Stimulated activated CD4-positive, alpha-beta T cell treated with anti-CD3 and anti-CD28 coated beads, Interleukin-15, amount 100 ng/mL, for 48 hours (primary cell): Measurements from ENCODE around the gene MYO7A.

Source experiments
- DNase-seq, 2 donors: peaks; one replicate each; pipeline ENCODE4 v3.0.0-alpha.2; 2020; ENCODE audit warnings: low read depth in 2 of 2

The MYO7A gene

DNA sequence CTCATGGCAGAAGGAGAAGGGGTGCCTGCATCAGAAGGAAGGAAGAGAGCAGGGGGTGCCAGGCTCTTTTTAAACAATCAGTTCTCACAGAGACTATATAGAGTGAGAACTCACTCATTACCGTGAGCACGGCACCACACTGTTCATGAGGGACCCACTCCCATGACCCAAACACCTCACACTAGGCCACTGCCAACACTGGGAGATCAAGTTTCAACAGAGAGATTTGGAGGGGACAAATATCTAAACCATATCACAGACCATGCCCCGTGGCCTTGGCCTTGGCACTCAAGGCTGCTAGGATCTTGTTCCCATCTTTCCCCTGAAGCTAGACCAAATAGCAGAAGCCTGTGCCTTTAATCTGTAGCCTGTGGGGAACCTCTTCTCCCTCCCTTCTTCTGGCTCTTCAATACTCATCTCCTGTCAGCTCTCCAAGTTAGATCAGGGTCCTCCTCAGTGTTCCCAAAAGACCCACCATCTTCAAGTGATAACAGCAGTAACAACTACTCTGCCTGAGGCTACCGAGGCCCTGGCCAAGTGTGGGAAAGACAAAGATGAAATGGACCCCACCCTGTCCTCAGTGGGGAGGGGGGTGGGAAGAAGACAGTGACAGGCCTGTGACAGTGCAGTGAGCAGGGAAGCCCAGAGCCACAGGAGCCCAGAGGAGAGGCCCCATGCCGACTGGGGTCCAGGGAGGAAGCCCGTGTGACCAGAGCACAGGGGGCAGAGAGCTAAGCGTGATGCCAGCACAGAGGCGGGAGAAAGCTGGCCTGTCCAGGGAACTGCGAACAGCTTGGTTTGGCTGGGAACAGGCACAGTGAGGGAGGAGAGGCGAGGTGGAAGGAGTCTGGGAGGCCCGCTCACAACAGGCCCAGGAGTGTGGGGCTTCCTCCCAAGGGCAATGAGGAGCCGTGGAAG is 72.6 kb downstream of the MYO7A start:
- no peak for DNase-seq

DNA sequence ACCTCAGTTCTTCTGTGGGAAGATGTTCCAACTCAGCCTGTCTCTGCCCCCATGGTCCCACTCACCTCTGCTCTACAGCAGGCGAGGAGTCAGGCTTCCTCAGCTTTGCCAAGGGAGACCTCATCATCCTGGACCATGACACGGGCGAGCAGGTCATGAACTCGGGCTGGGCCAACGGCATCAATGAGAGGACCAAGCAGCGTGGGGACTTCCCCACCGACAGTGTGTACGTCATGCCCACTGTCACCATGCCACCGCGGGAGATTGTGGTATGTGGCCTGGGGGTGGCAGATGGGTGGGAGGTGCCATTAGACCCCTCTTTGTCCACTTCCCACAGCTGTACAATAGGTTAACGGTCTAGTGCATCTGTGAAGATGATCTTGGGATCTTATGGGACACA is 73.3 kb downstream of the MYO7A start:
- DNase-seq: no peak

DNA sequence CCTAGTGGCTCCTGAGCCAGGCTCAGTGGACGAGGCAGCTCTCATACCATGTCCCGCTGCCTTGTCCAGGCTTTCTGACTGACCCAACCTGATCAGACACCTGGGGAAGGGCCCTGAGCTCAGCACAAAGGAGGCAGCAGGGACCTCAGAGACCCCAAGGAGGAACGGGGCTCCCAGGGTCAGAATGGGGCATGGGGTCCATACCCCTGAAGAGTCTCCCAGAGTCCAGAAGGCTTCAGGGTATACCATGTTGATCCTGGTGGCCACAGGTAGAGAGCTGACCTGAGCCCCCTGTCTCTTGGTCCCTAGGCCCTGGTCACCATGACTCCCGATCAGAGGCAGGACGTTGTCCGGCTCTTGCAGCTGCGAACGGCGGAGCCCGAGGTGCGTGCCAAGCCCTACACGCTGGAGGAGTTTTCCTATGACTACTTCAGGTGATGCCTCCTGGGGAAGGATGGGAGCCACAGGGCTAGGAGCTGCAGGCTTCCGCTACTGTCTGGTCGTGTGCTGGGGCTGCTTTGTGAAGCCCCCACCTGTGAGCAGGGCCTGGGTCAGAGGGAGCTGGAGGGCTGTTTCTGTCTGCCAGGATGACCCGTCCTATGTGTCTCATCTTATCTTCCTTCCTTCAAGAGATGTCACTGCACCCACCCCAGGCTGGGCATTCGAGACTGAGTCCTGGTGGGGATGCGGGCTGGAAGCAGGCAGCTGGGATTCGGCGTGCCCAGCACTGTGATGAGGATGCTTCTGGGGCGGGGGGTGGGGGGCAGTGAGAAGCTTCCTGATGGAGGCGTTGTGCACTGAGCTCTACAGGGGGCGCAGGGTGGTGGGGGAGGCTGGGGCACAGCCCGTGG is 74.2 kb downstream of the MYO7A start:
- DNase-seq: no peak

DNA sequence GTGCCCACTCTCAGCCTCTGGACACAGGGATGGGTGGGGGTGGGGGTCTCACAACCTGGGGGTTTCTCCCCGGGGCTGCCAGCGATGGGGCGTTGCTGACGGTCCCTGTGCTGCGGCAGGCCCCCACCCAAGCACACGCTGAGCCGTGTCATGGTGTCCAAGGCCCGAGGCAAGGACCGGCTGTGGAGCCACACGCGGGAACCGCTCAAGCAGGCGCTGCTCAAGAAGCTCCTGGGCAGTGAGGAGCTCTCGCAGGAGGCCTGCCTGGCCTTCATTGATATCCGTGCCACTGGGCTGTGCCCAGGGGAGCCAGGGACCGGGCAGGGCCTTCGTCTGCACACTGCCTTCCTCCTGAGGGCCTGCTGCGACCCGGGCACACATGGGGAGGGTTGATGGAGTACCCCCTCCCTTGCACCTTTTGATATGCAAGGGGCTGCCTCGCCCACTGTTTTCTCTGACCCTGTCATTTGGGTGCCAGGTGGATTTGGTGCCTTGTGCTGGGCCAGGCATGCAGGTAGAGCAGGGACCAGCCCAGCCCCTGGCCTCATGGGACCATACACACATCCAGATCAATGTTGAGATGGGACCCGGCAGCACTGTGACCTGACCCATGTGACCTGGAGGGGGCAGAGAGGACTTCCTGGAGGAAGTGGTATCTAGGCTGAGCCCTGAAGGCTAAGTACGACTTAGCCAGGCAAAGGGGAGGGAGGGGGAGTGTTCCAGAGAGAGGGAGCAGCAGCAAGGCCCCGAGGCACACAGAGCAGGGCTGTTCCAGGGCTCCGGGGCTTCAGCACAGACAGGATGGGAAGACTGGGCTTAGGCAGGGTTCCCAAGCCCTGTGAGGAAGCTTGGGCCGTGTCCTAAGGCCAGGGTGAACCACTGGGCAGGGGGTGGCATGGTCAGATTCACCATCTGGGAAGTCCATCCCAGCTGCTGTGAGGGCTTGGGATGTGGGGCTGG is 75.2 kb downstream of the MYO7A start:
- DNase-seq: no peak

DNA sequence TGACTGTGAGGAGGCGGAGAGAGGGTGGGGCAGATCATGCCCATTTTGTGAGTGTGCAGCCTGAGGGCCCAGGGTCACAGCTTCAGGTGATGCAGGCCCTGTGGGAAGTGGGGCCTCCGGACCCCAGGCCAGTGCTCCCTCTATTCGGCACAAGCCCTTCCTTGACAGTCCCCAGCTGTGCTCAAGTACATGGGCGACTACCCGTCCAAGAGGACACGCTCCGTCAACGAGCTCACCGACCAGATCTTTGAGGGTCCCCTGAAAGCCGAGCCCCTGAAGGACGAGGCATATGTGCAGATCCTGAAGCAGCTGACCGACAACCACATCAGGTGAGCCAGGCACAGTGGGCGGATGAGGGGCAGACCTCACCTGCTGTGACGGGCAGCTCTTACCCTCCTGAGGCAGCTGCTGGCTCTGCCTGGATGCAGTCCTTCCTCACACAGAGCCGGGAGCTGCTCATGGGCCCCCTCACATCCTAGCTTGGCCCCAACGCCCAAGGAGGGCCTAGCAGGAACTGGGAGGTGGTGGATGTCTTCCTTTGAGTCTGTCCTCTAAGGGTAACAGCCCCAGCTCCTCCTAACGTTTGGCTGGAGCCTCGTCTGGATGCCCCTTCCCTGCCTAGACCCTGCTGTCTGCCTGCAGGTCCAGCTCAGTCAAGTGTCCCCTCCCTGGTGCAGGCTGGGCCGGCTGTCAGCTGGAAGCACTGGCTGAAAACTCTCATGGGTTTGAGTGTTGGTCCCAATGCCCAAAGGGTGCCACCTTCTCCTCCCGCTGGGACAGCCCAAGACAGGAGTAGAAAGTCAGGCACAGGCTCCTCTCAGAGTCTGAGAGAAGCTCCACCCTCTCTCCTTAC is 76.1 kb downstream of the MYO7A start:
- no peak for DNase-seq

DNA sequence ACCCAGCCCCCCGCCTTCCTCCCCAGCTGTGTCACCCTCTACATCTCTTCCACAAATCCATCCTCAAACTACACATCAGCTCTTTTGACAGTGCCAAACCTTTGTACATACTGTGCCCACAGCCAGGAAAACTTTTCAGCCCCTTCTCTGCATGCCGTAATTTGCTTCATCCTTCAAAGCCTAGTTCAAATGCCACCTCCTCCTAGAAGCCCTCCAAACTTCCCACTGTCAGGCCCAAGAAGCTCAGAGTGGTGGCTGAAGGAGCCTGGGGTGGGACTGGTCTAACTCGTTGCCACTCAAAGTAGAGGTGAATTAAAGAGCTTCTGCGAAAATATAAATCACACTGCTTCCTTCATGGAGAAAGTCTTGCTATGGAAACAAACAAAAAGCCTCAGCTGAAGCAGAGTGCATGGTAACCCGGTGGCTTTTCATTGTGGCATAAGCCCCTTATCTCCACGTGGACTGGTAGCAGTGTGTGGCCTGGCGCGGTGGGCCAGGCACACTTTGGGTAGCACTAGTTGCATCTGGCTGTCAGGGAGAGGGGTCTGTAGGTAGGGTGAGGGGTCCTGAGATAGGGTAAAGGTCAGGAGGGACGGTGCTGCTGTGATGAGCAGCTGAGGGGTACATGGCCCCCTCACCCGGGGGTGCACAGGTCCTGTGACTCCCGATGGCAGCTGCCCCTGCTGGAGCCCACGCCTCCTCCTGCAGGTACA is 76.9 kb downstream of the MYO7A start:
- DNase-seq: no peak

DNA sequence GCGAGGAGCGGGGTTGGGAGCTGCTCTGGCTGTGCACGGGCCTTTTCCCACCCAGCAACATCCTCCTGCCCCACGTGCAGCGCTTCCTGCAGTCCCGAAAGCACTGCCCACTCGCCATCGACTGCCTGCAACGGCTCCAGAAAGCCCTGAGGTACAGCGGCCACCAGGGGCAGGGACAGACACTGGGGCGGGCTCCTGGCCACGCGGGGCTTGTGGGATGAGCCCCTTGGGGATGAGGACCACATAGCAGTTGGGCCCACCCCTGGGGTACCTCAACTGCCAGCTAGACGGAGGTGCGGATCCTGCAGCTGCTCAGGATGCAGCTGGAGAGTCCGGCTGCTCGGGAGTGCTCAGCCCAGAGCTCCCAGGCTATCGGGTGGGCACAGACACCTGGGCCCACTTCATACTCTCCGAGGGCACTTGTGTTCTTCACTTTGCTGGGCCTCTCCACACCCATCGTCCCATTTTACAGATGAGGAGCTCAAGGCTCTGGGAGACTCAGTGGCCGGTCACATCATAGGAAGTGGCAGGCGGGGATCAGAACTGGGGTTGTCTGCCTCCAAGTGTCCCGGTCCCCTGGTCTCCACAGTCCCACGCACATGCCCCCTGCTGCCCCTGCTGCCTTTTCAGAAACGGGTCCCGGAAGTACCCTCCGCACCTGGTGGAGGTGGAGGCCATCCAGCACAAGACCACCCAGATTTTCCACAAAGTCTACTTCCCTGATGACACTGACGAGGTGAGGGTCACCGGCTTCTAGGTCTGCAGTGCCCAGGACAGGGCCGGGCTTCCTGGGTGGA is 77.6 kb downstream of the MYO7A start:
- no peak for DNase-seq

DNA sequence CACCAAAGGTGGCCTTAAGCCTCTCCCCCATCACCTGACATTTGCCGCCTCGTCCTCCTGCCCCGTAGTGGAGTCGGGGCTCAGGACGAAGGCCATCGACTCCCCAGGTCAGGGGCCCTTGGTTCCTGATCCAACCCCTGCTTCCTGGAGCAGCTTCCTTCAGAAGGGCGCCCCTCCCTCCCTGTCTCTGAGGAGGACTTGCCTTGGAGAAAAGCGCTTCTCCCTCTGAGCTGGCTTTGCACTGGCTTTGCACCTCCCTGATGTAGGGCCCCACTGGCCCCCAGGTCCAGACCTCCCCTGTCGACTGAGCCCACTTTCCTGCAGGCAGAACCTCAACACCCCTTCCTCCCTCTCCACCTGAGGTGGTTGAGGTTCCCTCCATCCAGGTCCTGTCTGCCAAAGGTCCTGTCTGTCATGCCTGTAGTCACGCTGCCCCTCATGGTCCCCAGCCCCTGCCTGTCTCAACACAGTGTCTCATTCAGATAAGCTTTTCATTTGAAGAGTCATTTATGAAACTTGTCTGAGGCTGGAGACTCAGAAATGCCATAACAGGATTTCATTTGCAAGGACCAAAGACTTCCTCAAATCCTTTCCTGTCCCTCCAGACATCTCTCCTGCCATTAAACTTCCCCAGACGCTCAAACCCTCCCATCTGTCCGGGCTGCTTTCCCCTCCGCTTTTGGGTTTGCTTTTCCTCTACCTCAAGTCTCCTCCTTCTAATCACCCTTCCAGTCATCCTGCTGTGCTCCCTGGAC is 78.4 kb downstream of the MYO7A start:
- DNase-seq: no peak

DNA sequence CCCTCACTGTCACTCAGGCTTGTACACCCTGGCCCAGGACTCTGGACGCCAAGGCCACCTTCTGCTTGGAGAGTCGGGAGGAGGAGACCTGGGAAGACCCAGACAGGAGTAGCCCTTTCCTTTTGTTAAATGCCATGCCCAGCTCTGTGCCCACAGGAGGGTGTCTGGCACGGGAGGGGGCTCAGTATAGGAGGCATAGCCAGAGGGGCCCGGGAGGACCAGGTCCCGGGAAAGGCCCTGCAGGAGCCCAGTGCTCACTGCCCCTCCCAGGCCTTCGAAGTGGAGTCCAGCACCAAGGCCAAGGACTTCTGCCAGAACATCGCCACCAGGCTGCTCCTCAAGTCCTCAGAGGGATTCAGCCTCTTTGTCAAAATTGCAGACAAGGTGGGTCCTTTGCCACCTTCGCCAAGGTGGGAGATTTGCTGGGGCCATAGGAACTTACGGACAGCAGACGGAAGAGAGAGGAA is 79.0 kb downstream of the MYO7A start:
- DNase-seq: no peak

DNA sequence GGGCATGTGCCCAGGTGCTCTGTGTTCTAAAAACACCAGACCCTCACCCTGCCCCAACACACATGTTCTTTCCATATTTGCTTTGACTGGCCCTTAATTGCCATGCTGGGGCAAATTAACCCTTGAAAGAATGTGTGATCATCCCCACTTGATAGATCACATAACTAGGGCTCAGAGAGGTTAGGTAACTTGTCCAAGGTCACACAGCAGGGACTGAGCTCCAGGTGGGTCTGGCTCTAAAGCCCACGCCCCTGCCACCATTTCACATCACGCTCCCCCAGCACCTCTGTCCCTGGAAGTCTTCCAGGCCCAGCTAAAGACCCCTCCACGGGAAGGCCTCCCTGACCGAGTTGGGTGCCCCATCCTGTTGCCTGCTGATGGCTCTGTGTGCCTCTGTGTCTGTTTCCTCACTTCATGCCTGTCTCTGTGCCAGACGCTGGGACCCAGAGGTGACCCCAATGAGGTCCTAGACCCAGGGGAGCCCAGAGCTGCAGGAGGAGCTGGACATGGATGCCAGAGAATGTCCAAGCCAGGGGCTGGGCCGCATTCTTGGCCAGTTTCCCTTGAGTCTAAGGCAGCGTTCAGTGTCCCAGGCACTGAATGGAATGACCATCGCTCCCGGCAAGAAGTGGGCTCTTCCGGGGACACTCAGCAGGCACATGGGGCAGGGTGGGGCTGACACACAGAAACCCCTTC is 79.7 kb downstream of the MYO7A start:
- DNase-seq: no peak

DNA sequence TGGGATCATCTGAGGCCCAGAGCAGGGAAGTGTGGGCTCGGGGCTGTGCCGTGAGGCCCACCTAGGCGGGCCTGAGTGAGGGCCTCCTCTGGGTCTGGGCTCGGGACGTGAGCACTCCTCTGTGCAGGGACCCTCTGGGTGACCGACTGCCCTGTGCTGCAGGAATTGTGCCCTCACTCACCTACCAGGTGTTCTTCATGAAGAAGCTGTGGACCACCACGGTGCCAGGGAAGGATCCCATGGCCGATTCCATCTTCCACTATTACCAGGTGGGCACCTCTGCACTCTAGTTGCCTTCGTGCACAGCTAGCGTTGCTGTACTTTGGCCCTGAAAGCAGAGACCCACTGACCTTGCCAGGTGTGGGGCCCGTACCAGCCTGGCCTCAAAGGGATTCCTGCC is 80.5 kb downstream of the MYO7A start:
- no peak for DNase-seq

DNA sequence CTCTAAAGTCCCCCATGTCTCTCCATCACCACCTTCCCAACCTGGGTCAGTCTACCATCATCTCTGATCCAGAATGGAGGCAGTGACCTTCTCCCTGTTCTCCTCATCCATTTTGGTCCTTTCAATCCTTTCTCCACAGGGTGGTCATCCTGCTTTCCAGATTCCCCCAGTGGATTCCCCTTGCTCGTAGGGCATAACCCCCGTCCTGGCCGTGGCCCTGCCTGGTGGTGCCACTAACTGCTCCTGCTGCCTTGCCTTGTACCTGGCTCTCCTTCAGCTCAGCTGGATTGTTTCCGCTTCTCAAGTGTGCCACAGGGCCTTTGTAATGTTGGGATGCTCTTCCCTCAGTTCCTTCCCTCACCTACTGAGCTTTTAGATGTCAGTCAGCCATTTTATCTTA is 81.6 kb downstream of the MYO7A start:
- no peak for DNase-seq

DNA sequence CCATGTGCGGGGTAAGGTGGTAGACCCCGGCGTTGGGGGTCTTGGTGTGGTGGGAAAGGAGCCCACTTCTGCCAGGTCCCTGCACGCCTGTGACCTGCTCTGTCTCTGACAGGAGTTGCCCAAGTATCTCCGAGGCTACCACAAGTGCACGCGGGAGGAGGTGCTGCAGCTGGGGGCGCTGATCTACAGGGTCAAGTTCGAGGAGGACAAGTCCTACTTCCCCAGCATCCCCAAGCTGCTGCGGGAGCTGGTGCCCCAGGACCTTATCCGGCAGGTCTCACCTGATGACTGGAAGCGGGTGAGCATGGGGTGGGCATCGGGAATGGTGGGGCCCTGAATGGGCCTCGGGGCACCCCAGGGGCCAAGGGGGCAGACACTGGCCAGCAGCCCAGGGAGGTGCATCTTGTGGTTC is 83.0 kb downstream of the MYO7A start:
- no peak for DNase-seq

DNA sequence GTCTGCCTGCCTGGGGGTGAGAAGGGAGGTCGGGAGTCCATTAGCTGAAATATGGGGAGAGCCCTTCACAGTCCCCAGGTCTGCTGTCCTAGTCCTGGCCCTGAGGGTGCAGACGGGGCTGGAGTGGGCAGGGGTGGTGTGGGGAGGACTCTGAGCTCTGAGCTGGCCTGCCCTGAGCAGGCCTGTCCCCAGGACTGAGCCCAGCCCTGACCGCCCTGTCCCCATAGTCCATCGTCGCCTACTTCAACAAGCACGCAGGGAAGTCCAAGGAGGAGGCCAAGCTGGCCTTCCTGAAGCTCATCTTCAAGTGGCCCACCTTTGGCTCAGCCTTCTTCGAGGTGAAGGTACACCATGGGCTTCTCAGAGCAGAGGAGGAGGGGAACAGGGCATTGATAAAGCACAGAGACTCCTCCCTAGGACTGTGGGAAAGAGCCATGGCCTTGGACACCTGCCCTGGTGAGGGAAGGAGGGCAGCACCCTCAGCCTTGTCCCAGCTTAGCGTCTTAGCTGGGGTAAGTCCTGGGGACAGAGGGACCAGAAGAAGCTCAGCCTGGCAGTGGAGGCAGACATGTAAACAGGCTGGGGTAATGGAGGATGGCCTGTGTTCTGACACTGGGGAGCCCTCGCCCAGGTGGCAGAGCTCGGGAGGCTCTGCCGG is 83.7 kb downstream of the MYO7A start:
- no peak for DNase-seq

DNA sequence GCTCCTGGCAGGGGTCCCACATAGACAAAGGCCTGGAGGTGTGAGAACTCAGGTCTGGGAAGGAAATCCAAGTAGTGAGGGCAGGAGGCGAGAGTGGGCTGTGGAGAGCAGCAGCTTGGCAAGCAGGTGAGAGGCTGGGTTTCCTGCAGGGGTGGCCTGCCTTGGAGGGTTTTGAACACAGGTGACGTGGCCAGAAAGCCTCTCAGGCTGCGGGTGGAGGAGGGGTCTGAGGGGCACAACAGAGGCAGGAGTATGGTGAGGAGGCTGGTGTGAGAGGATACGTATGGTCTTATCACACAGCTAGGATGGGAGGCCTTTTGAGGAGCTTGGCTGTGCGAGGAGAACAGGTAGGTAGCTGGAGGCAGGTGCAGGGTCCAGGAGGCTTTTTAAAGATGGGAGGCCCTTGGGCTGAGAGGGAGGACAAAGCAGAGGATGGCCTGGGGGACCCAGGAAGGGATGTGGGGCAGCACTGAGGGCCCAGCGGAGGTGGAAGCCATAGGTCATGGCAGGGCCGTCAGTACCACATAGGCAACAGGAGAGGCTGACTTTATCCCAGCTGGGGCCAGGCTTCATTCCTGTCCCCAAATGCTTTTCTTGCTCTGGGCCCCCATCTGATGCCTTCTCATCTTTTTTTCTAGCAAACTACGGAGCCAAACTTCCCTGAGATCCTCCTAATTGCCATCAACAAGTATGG is 84.4 kb downstream of the MYO7A start:
- no peak for DNase-seq

DNA sequence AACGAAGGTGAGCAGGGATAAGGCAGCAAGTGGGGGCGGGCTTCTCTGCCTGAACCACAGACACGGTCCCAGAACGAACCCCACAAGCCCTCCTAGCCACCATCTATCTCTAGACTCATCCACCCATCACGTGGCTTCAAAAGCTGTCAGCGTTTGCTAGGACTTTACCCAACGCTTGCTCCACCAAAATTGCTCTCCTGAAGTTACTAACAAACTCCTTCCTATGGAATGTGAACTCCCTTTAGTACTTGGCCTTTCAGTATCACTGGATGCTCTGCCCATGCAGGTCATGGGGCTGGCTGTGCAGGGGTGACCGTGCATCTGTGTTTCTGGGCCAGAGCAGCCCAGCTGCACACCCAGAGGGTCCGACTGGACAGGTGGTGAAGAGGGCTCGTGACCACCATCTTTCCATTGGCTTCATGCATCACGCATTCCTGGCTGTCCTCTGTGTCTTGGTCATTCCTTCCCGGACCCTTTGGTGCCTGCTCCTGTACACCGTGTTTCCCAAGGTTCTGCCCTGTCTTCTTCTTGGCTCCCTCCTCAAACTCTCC is 85.1 kb downstream of the MYO7A start:
- no peak for DNase-seq
